Bronchial epithelial cell (primary cell): Measurements from ENCODE around the gene DENND6B. TPM values are rescaled to one million over a fixed set of nuclear protein-coding genes. Genes with fewer than 3 reads are reported as not detected.
"Not testable (repeated sequence)": the region's sequence is repeated elsewhere in the genome, so short reads cannot be mapped to it uniquely, and the experiment has no call there.

ENCODE experiments used
- DNase-seq: peaks from one replicate; pipeline ENCODE4 v3.0.0-alpha.2; 2010; ENCODE audit warnings: low read depth
- FAIRE-seq: peaks from 2 replicates; lab custom pipeline; 2011; peaks lifted over from hg19 to GRCh38; lab: Jason Lieb, UNC
- H3K27me3 ChIP-seq: 2 replicates; pipeline ENCODE4 v1.5.1; 2011; ENCODE audit warnings: low read length; ENCODE audit not compliant: control insufficient read depth, insufficient read depth
- H3K36me3 ChIP-seq: 2 replicates; pipeline ENCODE4 v1.5.1; 2011; ENCODE audit warnings: low read length; ENCODE audit not compliant: control insufficient read depth, insufficient read depth
- H3K4me3 ChIP-seq: 2 replicates; pipeline ENCODE4 v1.5.1; 2011; ENCODE audit warnings: mild to moderate bottlenecking, low read depth, low read length, control low read depth
- total RNA-seq: library from RNA; depleted of rRNA; stranded (reverse); fragments of >200 nt; gene quantifications from 2 replicates; pipeline ENCODE4 v1.2.1, GENCODE V29; 2014
- TF ChIP-seq, protein P1 (sequence below): IDR thresholded peaks from 2 replicates; pipeline ENCODE4 v1.5.1; 2011; ENCODE audit warnings: mild to moderate bottlenecking, moderate library complexity, low read length, control low read depth, inconsistent platforms; ENCODE audit not compliant: insufficient read depth, severe bottlenecking

Gene DENND6B
- total RNA-seq, 1 donor from 2014 or later = 1.1 TPM

DNA sequence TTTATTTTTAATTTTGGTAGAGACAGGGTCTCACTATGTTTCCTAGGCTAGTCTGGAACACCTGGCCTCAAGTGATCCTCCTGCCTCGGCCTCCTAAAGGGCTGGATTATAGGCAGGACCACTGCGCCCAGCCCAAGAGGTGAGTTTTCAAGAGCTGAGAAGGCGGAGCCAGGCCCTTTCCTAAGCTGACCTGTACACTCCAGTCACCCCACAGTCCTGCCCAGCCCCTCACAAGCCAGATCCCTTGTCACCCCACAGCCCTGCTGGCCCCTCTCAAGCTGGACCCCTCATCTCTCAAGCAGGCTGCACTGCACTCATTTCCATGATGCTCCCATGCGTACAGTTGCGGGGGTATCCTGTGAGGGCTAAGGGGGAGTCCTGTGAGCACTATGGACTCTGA, 2.9 kb downstream of the DENND6B start:
- TF ChIP-seq, protein P1, sequence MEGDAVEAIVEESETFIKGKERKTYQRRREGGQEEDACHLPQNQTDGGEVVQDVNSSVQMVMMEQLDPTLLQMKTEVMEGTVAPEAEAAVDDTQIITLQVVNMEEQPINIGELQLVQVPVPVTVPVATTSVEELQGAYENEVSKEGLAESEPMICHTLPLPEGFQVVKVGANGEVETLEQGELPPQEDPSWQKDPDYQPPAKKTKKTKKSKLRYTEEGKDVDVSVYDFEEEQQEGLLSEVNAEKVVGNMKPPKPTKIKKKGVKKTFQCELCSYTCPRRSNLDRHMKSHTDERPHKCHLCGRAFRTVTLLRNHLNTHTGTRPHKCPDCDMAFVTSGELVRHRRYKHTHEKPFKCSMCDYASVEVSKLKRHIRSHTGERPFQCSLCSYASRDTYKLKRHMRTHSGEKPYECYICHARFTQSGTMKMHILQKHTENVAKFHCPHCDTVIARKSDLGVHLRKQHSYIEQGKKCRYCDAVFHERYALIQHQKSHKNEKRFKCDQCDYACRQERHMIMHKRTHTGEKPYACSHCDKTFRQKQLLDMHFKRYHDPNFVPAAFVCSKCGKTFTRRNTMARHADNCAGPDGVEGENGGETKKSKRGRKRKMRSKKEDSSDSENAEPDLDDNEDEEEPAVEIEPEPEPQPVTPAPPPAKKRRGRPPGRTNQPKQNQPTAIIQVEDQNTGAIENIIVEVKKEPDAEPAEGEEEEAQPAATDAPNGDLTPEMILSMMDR = no peak
- no peaks in the 10 kb centered on the region for H3K27me3 ChIP-seq
- FAIRE-seq (no peak), DNase-seq (no peak)
- H3K36me3 ChIP-seq = no peaks in the 10 kb centered on the region
- no peak overlapping the region for H3K4me3 ChIP-seq

DNA sequence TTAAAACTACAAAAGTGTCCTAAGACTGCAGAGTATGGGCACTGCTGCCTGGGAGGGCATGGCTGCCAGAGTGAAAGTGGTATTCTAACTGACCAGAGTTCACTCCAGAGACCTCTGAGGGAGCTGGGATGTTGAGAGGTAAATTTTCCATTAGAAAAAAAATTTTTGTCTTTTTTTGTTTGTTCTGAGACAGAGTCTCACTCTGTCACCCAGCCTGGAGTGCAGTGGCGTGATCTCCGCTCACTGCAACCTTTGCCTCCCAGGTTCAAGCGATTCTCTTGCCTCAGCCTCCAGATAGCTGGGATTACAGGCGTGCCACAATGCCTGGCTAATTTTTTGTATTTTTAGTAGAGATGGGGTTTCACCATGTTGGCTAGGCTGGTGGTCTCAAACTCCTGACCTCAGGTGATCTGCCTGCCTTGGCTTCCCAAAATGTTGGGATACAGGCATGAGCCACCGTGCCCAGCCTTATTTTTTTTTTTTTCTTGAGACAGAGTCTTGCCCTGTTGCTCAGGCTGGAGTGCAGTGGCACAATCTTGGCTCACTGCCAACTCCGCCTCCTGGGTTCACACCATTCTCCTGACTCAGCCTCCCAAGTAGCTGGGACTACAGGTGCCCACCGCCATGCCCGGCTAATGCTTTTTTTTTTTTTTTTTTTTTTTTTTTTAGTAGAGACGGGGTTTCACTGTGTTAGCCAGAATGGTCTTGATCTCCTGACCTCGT, 4.3 kb downstream of the DENND6B start:
- FAIRE-seq, H3K4me3 ChIP-seq, H3K36me3 ChIP-seq, DNase-seq, H3K27me3 ChIP-seq: not testable (repeated sequence)

DNA sequence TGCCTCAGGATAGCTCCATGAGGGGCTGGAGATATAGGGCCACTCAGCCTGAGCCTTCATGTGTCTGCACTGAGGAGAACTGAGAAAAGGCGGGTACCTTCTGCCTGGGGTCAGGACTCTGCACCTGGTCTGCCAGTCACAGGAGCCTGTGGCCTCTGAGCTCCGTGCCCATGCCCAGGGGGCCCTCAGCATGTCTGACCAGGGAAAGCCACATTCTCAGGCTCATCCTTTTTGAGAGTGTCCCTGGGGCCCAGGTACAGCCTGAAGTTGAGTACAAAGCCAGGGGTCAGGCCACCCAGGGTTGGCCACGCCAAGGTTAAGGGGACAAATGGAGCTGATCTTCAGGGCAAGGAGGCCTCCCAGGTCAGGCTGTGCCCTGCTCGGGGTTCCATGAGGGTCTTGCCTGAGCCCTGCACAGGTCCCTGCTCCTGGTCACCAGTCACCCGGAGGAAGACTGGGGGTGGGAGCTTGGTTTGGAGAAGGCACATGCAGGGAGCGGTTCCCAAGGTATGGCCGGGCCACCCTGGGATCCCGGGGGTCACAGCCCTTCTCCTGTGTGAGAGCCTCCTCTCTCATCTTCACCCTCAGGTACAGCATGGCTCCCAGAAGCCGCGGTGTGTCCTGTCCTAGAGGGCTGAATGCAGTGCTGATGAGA, 6.0 kb downstream of the DENND6B start:
- DNase-seq = no peak
- FAIRE-seq = no peak
- no peak overlapping the region for H3K4me3 ChIP-seq

DNA sequence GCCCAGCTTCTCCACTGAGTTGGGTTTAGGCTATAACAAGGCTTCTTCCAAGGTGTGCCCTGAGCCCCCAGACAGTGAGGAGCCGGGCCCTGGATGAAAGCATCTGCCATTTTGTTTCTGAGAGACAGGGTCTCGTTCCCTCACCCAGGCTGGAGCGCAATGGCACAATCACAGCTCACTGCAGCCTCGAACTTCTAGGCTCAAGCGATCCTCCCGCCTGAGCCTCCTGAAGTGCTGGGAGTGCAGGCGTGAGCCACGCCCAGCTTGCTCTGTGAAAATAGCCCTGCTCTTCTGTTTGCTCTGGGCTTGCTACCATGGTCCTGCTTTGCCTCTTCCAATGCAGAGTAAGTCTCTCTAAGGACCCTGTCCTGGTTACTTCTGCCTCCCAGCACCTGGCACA, 6.7 kb downstream of the DENND6B start:
- DNase-seq (no peak), FAIRE-seq (no peak)
- TF ChIP-seq, protein P1 = no peak
- no peaks in the 10 kb centered on the region for H3K36me3 ChIP-seq
- no peak overlapping the region for H3K4me3 ChIP-seq
- H3K27me3 ChIP-seq = no peaks in the 10 kb centered on the region

More for the DNA sequence above, 6.0 kb downstream of the DENND6B start:
- Histone ChIP-seq H3K36me3 (no peaks in the 10 kb centered on the region), H3K27me3 (no peaks in the 10 kb centered on the region)
- TF ChIP-seq, protein P1 = no peak

DNA sequence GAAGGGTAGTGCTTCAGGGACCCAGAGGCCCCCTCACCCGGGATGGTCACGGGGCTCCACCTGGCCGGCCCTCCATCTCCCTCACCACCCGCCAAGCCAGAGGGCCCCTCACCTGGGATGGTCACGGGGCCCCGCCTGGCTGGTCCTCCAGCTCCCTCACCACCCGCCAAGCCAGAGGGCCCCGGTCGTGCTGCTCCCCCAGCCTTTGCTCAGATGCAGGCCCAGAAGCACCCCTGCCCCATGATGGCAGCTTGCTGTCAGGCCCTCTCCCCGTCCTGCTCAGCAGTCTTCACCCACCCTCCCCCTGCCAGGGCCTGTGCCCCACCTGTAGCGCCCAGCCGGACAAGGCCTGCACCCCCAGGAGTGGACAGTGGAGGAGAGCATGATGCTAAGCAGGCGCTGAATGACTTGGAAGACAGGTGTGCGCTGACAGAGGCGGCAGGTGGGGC, 7.3 kb downstream of the DENND6B start:
- DNase-seq (no peak), FAIRE-seq (no peak)
- Histone ChIP-seq H3K27me3 (peaks cover 1% of the 10 kb centered on the region), H3K4me3 (no peak overlapping the region), H3K36me3 (no peaks in the 10 kb centered on the region)
- TF ChIP-seq, protein P1 = no peak

DNA sequence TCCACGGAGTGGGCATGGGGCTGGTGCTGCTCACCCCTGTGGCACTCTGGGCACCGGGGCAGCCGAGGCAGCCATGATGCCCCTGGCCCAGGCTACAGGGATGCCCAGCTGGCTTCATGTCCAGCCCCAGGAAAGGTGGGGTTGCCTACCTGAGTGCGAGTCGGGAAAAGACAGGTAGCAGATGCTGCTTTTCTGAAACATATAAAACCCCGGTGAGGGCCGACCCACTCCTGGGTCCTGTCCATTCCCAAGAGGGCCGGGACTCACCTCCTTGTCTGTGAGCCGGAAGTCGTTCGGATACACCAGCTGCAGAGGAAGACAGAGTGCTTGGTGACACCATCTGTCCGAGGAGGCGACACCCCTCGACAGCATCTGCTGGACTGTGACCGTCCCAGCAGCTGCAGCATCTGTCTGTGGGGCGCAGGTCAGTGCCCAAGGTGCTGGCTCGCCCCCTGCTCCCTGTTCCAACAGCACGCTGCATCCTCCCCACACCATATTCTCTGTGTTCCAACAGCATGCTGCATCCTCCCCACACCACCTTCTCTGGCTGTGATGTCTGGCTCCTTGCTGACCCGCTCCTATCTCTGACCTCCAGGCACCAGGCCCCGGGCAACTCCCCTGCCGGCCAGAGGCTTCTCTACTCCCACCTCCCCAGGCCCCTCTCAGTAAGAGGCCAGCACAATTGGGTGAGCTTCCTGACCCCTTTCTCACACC, 8.0 kb downstream of the DENND6B start:
- FAIRE-seq (no peak), DNase-seq (no peak)
- TF ChIP-seq, protein P1 = no peak
- Histone ChIP-seq H3K36me3 (no peaks in the 10 kb centered on the region), H3K4me3 (no peak overlapping the region), H3K27me3 (peaks cover 1% of the 10 kb centered on the region)
